Stomach (tissue), 4 donors: ENCODE results near the gene CNP.

ENCODE experiments used
- CTCF ChIP-seq, 7 experiments: fragments of 450-650 bp in 4 of 7; fragments of 200-600 bp in 3 of 7; sonication (generic) in 3 of 7; IDR thresholded peaks; one replicate each; pipeline ENCODE4 v1.5.1; 2016 to 2019; ENCODE audit warnings: antibody characterized with exemption in 7 of 7, control low read depth in 2 of 7, mild to moderate bottlenecking in 1 of 7
- EP300 ChIP-seq: sonication (generic); formaldehyde crosslinking; IDR thresholded peaks from one replicate; pipeline ENCODE4 v1.6.1; 2017; ENCODE audit warnings: antibody characterized with exemption
- POLR2A ChIP-seq, 4 donors: fragments of 450-650 bp; IDR thresholded peaks; one replicate each; pipeline ENCODE4 v1.6.1; 2016; ENCODE audit warnings: antibody characterized with exemption in 4 of 4, control low read depth in 2 of 4, mild to moderate bottlenecking in 1 of 4, moderate library complexity in 1 of 4
- POLR2AphosphoS5 ChIP-seq, 3 donors: sonication (generic); formaldehyde crosslinking; IDR thresholded peaks; one replicate each; pipeline ENCODE4 v1.6.1; 2016; ENCODE audit warnings: antibody characterized with exemption in 3 of 3

DNA sequence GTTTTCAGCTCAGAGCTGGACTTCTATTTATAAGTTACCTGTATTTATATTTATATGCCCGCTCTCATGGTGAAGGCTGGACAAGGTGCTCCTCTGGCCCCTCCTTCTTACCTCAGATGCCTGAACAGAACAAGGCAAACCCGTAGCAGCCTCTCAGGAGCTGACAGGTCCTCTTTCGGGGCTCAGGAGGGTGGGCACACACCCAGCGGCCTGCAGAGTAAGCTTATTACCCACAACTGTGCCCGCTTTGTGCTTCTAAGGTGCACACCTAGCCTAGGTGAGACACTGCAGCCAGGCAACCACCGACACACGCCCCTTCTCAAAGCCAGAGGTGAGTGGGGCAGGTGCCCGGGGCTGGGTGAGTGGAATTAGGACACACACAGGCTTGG lies 58.6 kb downstream of the CNP start:
- TF ChIP-seq EP300 (no peak), CTCF (IDR thresholded peaks at IDR 0.05) (no peak), POLR2A (IDR thresholded peaks at IDR 0.05) (no peak), POLR2AphosphoS5 (IDR thresholded peaks at IDR 0.05) (no peak)
